Vagina (tissue), 2 donors: ENCODE measurements around the gene ELMO1.

Experiments
- CTCF ChIP-seq, 3 experiments: fragments of 450-650 bp in 2 of 3; fragments of 200-600 bp in 1 of 3; sonication (generic) in 1 of 3; IDR thresholded peaks; one replicate each; pipeline ENCODE4 v1.5.1; 2017 to 2019; ENCODE audit warnings: antibody characterized with exemption in 3 of 3, mild to moderate bottlenecking in 2 of 3, moderate library complexity in 2 of 3
- POLR2A ChIP-seq, 2 donors: fragments of 450-650 bp; IDR thresholded peaks; one replicate each; pipeline ENCODE4 v1.6.1; 2017; ENCODE audit warnings: antibody characterized with exemption in 2 of 2, mild to moderate bottlenecking in 2 of 2, moderate library complexity in 2 of 2

DNA sequence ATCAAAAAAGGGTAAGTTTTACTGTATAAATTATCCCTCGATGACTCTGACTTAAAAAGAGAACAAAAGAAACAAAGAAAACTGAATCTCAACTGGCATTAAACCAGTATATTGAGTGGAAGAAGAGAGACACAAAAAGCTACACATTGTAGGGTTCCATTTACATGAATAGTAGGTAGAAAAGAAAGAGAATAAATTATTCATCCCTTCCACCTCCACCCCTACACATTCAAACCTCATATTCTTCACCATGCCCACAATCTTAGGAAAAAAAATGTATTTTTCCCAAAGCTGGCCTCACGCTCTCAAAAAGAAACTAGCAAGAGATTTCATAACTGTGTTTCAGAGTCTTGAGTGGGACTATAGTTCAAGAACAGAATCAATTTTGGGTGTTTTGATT is 377.5 kb downstream of the ELMO1 start:
- TF ChIP-seq POLR2A (IDR thresholded peaks at IDR 0.05) (no peak), CTCF (IDR thresholded peaks at IDR 0.05) (no peak)
